NCI-H1048 (cell line): ENCODE measurements around the gene KCNE5.
"Not testable (repeated sequence)": the region's sequence is repeated elsewhere in the genome, so short reads cannot be mapped to it uniquely, and the experiment has no call there.

Source experiments
- DNase-seq: peaks from one replicate; lab custom pipeline; 2025; lab: John Stamatoyannopoulos, UW

KCNE5 gene

GRCh38 chrX:109601486-109601885 lies 23.5 kb downstream of the KCNE5 start:
- no peak for DNase-seq

GRCh38 chrX:109600237-109600651 lies 24.7 kb downstream of the KCNE5 start:
- no peak for DNase-seq

- DNase-seq: no peak
These were observed 29.0 kb downstream of the KCNE5 start for GRCh38 chrX:109596015-109596414.

- DNase-seq: no peak
These were observed 34.8 kb downstream of the KCNE5 start for GRCh38 chrX:109590176-109590575.

- DNase-seq: no peak
These were observed 39.5 kb downstream of the KCNE5 start for GRCh38 chrX:109585488-109585887.

- no peak for DNase-seq
These were observed 46.1 kb downstream of the KCNE5 start for GRCh38 chrX:109578916-109579315.

GRCh38 chrX:109577055-109577454 lies 47.9 kb downstream of the KCNE5 start:
- DNase-seq: no peak

GRCh38 chrX:109576083-109576482 lies 48.9 kb downstream of the KCNE5 start:
- not testable (repeated sequence) for DNase-seq
